ENCODE results near the gene HHIP.

The HHIP gene

GRCh38 chr4:144701683-144702233, 55.8 kb downstream of the HHIP start:
- Histone ChIP-seq H3K4me3 (ENCODE audit: insufficient read depth, low read depth, low read length, poor library complexity, severe bottlenecking) (no peak overlapping the region), H3K4me1 (ENCODE audit: control insufficient read depth, insufficient read depth, low read length, poor library complexity, severe bottlenecking) (no peaks in the 10 kb centered on the region), H3K36me3 (ENCODE audit: control insufficient read depth, insufficient read depth, low read length) (no peaks in the 10 kb centered on the region), H3K9me3 (ENCODE audit: control insufficient read depth, low read length) (no peaks in the 10 kb centered on the region), H3K27me3 (replicated peaks; ENCODE audit: control insufficient read depth, insufficient read depth, low read length, poor library complexity, severe bottlenecking) (no peaks in the 10 kb centered on the region), H3K27ac (ENCODE audit: insufficient read depth, low read length, poor library complexity, severe bottlenecking) (no peak overlapping the region)
- DNase-seq = no peak

DNA sequence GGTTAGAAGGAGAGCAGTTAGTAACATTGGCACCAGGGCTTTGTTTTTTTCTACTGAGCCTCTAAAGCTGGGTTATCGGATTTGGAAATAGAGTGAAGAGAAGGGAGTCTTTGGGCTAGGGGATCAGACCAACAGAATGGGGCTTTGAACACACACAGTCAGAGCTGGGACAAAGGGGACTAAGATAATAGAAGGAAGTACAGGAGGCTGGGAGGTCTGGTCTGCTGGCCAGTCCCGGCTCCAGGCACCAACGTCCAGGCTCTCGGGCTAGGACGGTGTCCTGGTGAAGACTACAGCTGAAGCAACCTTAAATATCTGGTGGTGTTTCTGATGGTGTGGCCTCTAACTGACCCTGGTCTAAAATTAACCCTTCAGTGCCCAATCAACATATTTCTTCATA, 57.5 kb downstream of the HHIP start:
- H3K4me3 ChIP-seq (ENCODE audit: insufficient read depth, low read depth, low read length, poor library complexity, severe bottlenecking) = no peak overlapping the region
- H3K27me3 ChIP-seq (replicated peaks; ENCODE audit: control insufficient read depth, insufficient read depth, low read length, poor library complexity, severe bottlenecking) = no peaks in the 10 kb centered on the region
- H3K36me3 ChIP-seq (ENCODE audit: control insufficient read depth, insufficient read depth, low read length) = no peaks in the 10 kb centered on the region
- DNase-seq = no peak
- no peak overlapping the region for H3K27ac ChIP-seq (ENCODE audit: insufficient read depth, low read length, poor library complexity, severe bottlenecking)
- no peaks in the 10 kb centered on the region for H3K4me1 ChIP-seq (ENCODE audit: control insufficient read depth, insufficient read depth, low read length, poor library complexity, severe bottlenecking)
- H3K9me3 ChIP-seq (ENCODE audit: control insufficient read depth, low read length) = no peaks in the 10 kb centered on the region

DNA sequence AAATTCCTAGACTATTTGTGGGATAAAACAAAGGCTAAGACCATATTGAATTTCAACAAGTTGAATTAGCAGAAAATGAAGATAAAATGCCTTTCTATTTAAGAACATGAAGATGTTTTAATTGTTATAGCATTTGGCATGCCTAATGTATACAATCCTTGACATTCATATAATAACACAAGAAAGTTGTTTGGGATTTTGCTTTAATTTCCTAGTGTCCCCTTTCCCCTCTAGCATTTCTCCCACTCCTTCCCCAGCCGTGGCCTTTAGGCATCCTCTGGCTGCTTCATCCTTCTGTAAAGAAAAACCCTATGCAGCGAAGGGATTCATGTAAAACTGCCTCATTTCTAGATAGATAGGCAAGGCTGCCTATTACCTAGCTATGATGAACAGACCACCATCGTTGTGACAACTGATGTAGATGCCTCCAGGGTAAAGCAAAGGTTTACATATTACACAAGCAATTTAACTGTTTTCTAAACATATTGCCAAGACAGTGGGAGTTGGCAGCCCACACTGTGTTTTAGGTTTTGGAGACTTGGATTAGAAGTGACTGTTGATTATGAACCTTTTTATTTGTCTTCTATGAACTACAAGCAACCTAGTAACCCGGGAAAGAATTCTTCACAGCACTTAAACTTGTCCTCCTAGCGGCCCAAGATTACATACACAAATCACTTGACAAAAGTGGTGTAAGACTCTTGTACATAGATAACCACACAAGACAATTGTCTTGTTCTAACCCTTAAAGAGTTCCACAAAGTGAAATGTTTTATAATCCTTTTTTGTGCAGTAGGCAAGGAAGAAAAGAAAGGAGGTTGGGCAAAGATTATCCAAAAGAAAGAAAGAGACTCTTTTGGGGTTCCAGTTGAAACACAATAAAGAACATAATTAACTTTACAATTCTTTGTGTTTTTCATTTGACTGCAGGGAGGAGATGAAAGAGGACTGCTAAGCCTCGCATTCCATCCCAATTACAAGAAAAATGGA, 59.9 kb downstream of the HHIP start:
- DNase-seq = no peak
- H3K27ac ChIP-seq (ENCODE audit: insufficient read depth, low read length, poor library complexity, severe bottlenecking) = no peak overlapping the region
- no peak overlapping the region for H3K4me3 ChIP-seq (ENCODE audit: insufficient read depth, low read depth, low read length, poor library complexity, severe bottlenecking)
- H3K36me3 ChIP-seq (ENCODE audit: control insufficient read depth, insufficient read depth, low read length) = no peaks in the 10 kb centered on the region
- no peaks in the 10 kb centered on the region for H3K4me1 ChIP-seq (ENCODE audit: control insufficient read depth, insufficient read depth, low read length, poor library complexity, severe bottlenecking)
- no peaks in the 10 kb centered on the region for H3K27me3 ChIP-seq (replicated peaks; ENCODE audit: control insufficient read depth, insufficient read depth, low read length, poor library complexity, severe bottlenecking)
- no peaks in the 10 kb centered on the region for H3K9me3 ChIP-seq (ENCODE audit: control insufficient read depth, low read length)

DNA sequence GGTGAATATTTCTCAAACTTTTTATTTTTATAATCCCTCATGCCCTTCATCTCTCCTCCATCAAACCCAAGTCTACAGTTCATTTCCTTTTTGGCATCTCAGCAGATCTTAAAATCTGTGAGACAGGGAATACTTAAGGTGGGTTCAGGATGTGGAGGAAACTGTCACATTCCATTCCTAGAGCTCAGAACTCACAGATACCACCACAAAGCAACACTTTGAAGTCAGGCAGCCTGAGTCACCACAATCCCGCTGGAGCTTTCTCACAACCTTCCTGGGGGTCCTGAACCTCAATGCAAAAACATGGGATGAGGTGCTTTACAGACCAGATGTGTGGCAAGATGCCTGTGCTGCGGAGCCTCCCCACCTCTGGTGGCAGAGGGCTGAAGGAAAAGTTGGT, 63.2 kb downstream of the HHIP start:
- Histone ChIP-seq H3K4me3 (ENCODE audit: insufficient read depth, low read depth, low read length, poor library complexity, severe bottlenecking) (no peak overlapping the region), H3K27ac (ENCODE audit: insufficient read depth, low read length, poor library complexity, severe bottlenecking) (no peak overlapping the region), H3K9me3 (ENCODE audit: control insufficient read depth, low read length) (no peaks in the 10 kb centered on the region), H3K36me3 (ENCODE audit: control insufficient read depth, insufficient read depth, low read length) (no peaks in the 10 kb centered on the region), H3K27me3 (replicated peaks; ENCODE audit: control insufficient read depth, insufficient read depth, low read length, poor library complexity, severe bottlenecking) (no peaks in the 10 kb centered on the region), H3K4me1 (ENCODE audit: control insufficient read depth, insufficient read depth, low read length, poor library complexity, severe bottlenecking) (no peaks in the 10 kb centered on the region)
- DNase-seq = no peak

GRCh38 chr4:144709793-144710525, 64.0 kb downstream of the HHIP start:
- H3K4me3 ChIP-seq (ENCODE audit: insufficient read depth, low read depth, low read length, poor library complexity, severe bottlenecking) = no peak overlapping the region
- H3K27ac ChIP-seq (ENCODE audit: insufficient read depth, low read length, poor library complexity, severe bottlenecking) = no peak overlapping the region
- no peaks in the 10 kb centered on the region for H3K36me3 ChIP-seq (ENCODE audit: control insufficient read depth, insufficient read depth, low read length)
- H3K4me1 ChIP-seq (ENCODE audit: control insufficient read depth, insufficient read depth, low read length, poor library complexity, severe bottlenecking) = no peaks in the 10 kb centered on the region
- H3K9me3 ChIP-seq (ENCODE audit: control insufficient read depth, low read length) = no peaks in the 10 kb centered on the region
- H3K27me3 ChIP-seq (replicated peaks; ENCODE audit: control insufficient read depth, insufficient read depth, low read length, poor library complexity, severe bottlenecking) = no peaks in the 10 kb centered on the region
- DNase-seq = no peak

GRCh38 chr4:144710526-144710912, 64.6 kb downstream of the HHIP start:
- Histone ChIP-seq H3K4me1 (ENCODE audit: control insufficient read depth, insufficient read depth, low read length, poor library complexity, severe bottlenecking) (no peaks in the 10 kb centered on the region), H3K36me3 (ENCODE audit: control insufficient read depth, insufficient read depth, low read length) (no peaks in the 10 kb centered on the region), H3K27ac (ENCODE audit: insufficient read depth, low read length, poor library complexity, severe bottlenecking) (no peak overlapping the region), H3K9me3 (ENCODE audit: control insufficient read depth, low read length) (no peaks in the 10 kb centered on the region), H3K4me3 (ENCODE audit: insufficient read depth, low read depth, low read length, poor library complexity, severe bottlenecking) (no peak overlapping the region), H3K27me3 (replicated peaks; ENCODE audit: control insufficient read depth, insufficient read depth, low read length, poor library complexity, severe bottlenecking) (no peaks in the 10 kb centered on the region)
- no peak for DNase-seq

- no peaks in the 10 kb centered on the region for H3K9me3 ChIP-seq (ENCODE audit: control insufficient read depth, low read length)
- no peaks in the 10 kb centered on the region for H3K36me3 ChIP-seq (ENCODE audit: control insufficient read depth, insufficient read depth, low read length)
- no peak overlapping the region for H3K4me3 ChIP-seq (ENCODE audit: insufficient read depth, low read depth, low read length, poor library complexity, severe bottlenecking)
- H3K27ac ChIP-seq (ENCODE audit: insufficient read depth, low read length, poor library complexity, severe bottlenecking) = no peak overlapping the region
- no peaks in the 10 kb centered on the region for H3K4me1 ChIP-seq (ENCODE audit: control insufficient read depth, insufficient read depth, low read length, poor library complexity, severe bottlenecking)
- DNase-seq = no peak
- H3K27me3 ChIP-seq (replicated peaks; ENCODE audit: control insufficient read depth, insufficient read depth, low read length, poor library complexity, severe bottlenecking) = no peaks in the 10 kb centered on the region
Observed at GRCh38 chr4:144711700-144712456, 65.9 kb downstream of the HHIP start.

DNA sequence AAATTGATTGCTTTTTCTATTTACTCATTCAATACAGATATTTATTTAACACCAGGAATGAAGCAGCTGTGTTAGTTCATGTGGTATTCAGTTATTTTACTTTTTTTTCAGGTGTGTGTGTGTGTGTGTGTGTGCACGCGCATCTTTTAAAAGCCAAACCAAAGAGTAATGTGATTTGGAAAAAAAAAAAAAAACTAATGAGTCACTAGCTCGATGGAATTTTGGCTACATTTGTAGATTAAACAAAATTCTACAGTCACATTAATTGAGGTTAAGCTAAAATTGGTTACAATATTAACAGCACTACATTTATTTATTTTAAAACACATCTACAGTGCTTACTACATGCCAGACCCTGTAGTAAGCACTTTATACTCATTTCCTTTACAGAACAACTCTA, 66.8 kb downstream of the HHIP start:
- Histone ChIP-seq H3K27me3 (replicated peaks; ENCODE audit: control insufficient read depth, insufficient read depth, low read length, poor library complexity, severe bottlenecking) (no peaks in the 10 kb centered on the region), H3K9me3 (ENCODE audit: control insufficient read depth, low read length) (no peaks in the 10 kb centered on the region), H3K36me3 (ENCODE audit: control insufficient read depth, insufficient read depth, low read length) (no peaks in the 10 kb centered on the region), H3K4me1 (ENCODE audit: control insufficient read depth, insufficient read depth, low read length, poor library complexity, severe bottlenecking) (no peaks in the 10 kb centered on the region), H3K4me3 (ENCODE audit: insufficient read depth, low read depth, low read length, poor library complexity, severe bottlenecking) (no peak overlapping the region), H3K27ac (ENCODE audit: insufficient read depth, low read length, poor library complexity, severe bottlenecking) (no peak overlapping the region)
- DNase-seq = no peak

GRCh38 chr4:144714166-144714565, 68.2 kb downstream of the HHIP start:
- no peak overlapping the region for H3K27ac ChIP-seq (ENCODE audit: insufficient read depth, low read length, poor library complexity, severe bottlenecking)
- H3K27me3 ChIP-seq (replicated peaks; ENCODE audit: control insufficient read depth, insufficient read depth, low read length, poor library complexity, severe bottlenecking) = no peaks in the 10 kb centered on the region
- H3K4me1 ChIP-seq (ENCODE audit: control insufficient read depth, insufficient read depth, low read length, poor library complexity, severe bottlenecking) = no peaks in the 10 kb centered on the region
- H3K36me3 ChIP-seq (ENCODE audit: control insufficient read depth, insufficient read depth, low read length) = no peaks in the 10 kb centered on the region
- H3K4me3 ChIP-seq (ENCODE audit: insufficient read depth, low read depth, low read length, poor library complexity, severe bottlenecking) = no peak overlapping the region
- H3K9me3 ChIP-seq (ENCODE audit: control insufficient read depth, low read length) = no peaks in the 10 kb centered on the region
- no peak for DNase-seq
